Mesothelial cell of epicardium (in vitro differentiated cells): ENCODE data around the gene SH3PXD2B. TPM values are rescaled to one million over a fixed set of nuclear protein-coding genes. Genes with fewer than 3 reads are reported as not detected.

Source experiments
- DNase-seq, 2 experiments: peaks; one replicate each; pipeline ENCODE4 v3.0.0; 2021; ENCODE audit warnings: low spot score in 2 of 2; ENCODE audit not compliant: unreplicated experiment in 2 of 2
- H3K27ac Mint-ChIP-seq: 2 replicates; pipeline ENCODE4 v1.8.0; 2021; ENCODE audit warnings: mixed read lengths
- H3K27me3 Mint-ChIP-seq: 2 replicates; pipeline ENCODE4 v1.8.0; 2021; ENCODE audit warnings: low read depth, mixed read lengths
- H3K36me3 Mint-ChIP-seq: 2 replicates; pipeline ENCODE4 v1.8.0; 2021; ENCODE audit warnings: mixed read lengths
- H3K4me1 Mint-ChIP-seq: 2 replicates; pipeline ENCODE4 v1.8.0; 2021; ENCODE audit warnings: mixed read lengths
- H3K4me3 Mint-ChIP-seq: 2 replicates; pipeline ENCODE4 v1.8.0; 2021; ENCODE audit warnings: mild to moderate bottlenecking, moderate library complexity, mixed read lengths
- H3K9me3 Mint-ChIP-seq: 2 replicates; pipeline ENCODE4 v1.8.0; 2021; ENCODE audit warnings: mixed read lengths
- total RNA-seq: library from RNA; stranded (reverse); gene quantifications from 3 replicates; pipeline ENCODE4 v1.2.1, GENCODE V29; 2021
- TF ChIP-seq, protein P1 (sequence below): fragments of 200-600 bp; sonication (generic); IDR thresholded peaks from one replicate; pipeline ENCODE4 v1.5.0; 2021; ENCODE audit warnings: antibody characterized with exemption; ENCODE audit not compliant: unreplicated experiment

Gene SH3PXD2B
- total RNA-seq, 1 donor from 2014 or later = 68.9 TPM

DNA sequence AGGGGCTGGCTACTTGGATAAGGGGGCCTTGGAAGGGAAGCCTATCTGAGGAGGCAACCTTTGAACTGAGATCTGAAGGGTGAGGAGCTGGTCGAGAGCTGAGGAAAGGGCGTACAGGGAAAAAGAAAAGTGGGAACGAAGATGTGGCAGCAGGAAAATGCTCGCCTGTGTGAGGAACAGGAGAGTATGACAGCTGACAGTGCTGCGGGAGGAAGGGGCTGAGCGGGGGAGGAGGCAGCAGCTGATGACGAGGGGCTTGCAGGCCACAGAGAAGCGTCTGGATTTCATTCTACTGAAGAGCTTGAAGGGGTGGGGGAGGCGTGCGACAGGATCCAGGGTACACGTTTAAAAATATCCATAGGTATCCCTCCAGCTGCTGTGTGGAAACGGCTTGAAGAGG is 28.9 kb downstream of the SH3PXD2B start:
- TF ChIP-seq, protein P1, sequence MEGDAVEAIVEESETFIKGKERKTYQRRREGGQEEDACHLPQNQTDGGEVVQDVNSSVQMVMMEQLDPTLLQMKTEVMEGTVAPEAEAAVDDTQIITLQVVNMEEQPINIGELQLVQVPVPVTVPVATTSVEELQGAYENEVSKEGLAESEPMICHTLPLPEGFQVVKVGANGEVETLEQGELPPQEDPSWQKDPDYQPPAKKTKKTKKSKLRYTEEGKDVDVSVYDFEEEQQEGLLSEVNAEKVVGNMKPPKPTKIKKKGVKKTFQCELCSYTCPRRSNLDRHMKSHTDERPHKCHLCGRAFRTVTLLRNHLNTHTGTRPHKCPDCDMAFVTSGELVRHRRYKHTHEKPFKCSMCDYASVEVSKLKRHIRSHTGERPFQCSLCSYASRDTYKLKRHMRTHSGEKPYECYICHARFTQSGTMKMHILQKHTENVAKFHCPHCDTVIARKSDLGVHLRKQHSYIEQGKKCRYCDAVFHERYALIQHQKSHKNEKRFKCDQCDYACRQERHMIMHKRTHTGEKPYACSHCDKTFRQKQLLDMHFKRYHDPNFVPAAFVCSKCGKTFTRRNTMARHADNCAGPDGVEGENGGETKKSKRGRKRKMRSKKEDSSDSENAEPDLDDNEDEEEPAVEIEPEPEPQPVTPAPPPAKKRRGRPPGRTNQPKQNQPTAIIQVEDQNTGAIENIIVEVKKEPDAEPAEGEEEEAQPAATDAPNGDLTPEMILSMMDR = no peak
- DNase-seq = no peak
- H3K9me3 Mint-ChIP-seq = peaks cover 4% of the 10 kb centered on the region
- H3K27ac Mint-ChIP-seq = no peak overlapping the region
- no peak overlapping the region for H3K4me3 Mint-ChIP-seq
- peaks cover 12% of the 10 kb centered on the region for H3K4me1 Mint-ChIP-seq
- no peaks in the 10 kb centered on the region for H3K27me3 Mint-ChIP-seq
- H3K36me3 Mint-ChIP-seq = peaks cover 28% of the 10 kb centered on the region

DNA sequence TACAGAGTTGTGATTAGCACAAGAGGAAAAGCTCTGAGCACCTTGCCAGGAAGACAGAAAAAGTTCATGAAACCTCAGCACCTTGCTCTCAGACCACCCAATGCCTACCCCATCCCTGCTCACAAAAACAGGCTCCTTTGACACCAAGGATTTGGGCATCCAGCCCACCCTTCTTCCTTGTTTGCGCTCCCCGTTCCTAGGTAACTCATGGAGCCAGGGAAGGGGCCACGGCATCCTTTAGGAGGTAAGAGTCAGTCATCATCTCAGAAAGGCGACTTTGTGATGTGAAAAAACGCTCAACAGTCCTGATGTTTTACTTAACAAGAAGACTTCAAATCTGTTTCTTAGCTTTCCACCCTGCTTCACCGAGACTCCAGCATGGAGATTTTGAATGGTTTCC is 29.5 kb downstream of the SH3PXD2B start:
- Mint-ChIP-seq H3K9me3 (peaks cover 4% of the 10 kb centered on the region), H3K4me1 (peaks cover 14% of the 10 kb centered on the region), H3K27ac (no peak overlapping the region), H3K36me3 (peaks cover 28% of the 10 kb centered on the region), H3K27me3 (no peaks in the 10 kb centered on the region), H3K4me3 (no peak overlapping the region)
- no peak for DNase-seq
- TF ChIP-seq, protein P1 = no peak

DNA sequence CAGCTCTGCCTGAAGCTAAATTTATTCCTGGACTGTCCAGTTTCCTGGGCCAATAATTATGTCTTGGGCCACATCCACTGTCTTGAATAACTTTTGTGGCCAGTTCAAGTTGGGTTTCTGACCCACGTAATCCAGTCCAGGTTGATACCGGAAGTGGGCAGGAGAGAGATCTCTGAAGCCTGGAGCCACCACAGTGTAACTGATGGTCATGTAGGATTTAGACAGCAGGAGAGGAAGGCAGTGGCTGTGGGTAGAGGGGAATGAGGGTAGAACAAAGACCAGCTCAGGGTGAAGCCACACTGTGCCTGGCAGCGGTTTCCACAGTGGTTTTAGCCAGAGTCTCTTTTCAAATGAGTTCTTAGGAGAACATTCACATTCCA is 30.2 kb downstream of the SH3PXD2B start:
- no peak overlapping the region for H3K4me3 Mint-ChIP-seq
- peaks cover 21% of the 10 kb centered on the region for H3K4me1 Mint-ChIP-seq
- H3K9me3 Mint-ChIP-seq = peaks cover 4% of the 10 kb centered on the region
- DNase-seq = no peak
- H3K27me3 Mint-ChIP-seq = no peaks in the 10 kb centered on the region
- peaks cover 28% of the 10 kb centered on the region for H3K36me3 Mint-ChIP-seq
- TF ChIP-seq, protein P1 = no peak
- no peak overlapping the region for H3K27ac Mint-ChIP-seq

DNA sequence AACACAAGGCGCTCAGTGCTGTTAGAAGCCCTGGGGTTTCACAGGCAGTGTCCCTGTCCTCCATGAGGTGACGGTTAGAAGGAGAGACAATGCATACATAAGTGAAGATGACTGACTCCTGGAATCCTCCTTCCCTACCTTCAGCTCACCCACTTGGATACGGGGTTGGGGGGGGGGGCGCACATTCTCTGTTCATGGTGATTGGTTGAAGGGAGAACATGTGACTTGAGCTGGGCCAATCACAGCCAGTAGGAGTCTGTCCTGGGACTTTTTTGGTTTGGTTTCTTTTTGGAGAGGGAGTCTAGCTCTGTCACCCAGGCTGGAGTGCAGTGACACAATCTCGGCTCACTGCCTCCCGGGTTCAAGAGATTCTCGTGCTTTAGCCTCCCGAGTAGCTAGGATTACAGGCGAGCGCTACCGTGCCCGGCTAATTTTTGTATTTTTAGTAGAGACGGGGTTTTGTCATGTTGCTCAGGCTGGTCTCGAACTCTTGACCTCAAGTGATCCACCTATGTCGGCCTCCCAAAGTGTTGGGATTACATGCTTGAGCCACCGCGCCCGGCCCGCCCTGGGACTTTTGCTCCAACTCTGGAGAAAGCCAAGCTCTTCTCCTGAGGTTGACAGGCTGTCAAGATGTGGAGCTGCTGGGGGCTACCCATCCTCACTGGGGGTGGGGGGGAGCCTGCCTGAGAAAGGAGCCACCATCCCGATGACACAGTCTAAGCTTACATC is 30.8 kb downstream of the SH3PXD2B start:
- H3K4me1 Mint-ChIP-seq = peaks cover 24% of the 10 kb centered on the region
- no peak overlapping the region for H3K27ac Mint-ChIP-seq
- H3K36me3 Mint-ChIP-seq = peaks cover 26% of the 10 kb centered on the region
- no peak for DNase-seq
- H3K9me3 Mint-ChIP-seq = peaks cover 1% of the 10 kb centered on the region
- no peak overlapping the region for H3K4me3 Mint-ChIP-seq
- TF ChIP-seq, protein P1 = no peak
- H3K27me3 Mint-ChIP-seq = no peaks in the 10 kb centered on the region

DNA sequence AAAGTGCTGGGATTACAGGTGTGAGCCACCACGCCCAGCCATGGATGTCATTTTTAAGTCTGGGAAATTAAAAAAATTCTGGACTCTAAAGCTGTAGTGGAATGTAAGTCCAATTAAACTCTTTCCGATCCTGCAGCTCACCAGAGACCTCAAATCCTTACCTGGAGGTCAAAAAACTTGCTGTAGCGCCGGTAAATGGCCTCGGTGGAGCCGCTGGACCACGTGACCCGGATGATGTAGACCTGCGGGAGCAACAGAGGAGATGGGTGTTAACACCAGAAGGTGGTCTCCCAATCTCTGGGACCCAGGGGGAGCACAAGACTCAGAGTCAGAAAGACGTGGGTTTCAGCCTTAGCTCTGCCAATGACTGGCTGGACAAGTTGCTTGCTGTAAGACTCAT is 32.1 kb downstream of the SH3PXD2B start:
- Mint-ChIP-seq H3K36me3 (peaks cover 20% of the 10 kb centered on the region), H3K27ac (no peak overlapping the region), H3K9me3 (no peaks in the 10 kb centered on the region), H3K4me3 (no peak overlapping the region), H3K27me3 (no peaks in the 10 kb centered on the region), H3K4me1 (peaks cover 32% of the 10 kb centered on the region)
- DNase-seq = no peak
- TF ChIP-seq, protein P1 = no peak
